Stimulated activated CD8-positive, alpha-beta memory T cell treated with anti-CD3 and anti-CD28 coated beads, Interleukin-15, amount 100 ng/mL, for 1 hour (primary cell): Measurements from ENCODE around the gene NDUFV1.
"Not testable (repeated sequence)": the region's sequence is repeated elsewhere in the genome, so short reads cannot be mapped to it uniquely, and the experiment has no call there.

Experiments used
- DNase-seq: peaks from one replicate; pipeline ENCODE4 v3.0.0-alpha.2; 2020; ENCODE audit warnings: low read depth

Gene NDUFV1

DNA sequence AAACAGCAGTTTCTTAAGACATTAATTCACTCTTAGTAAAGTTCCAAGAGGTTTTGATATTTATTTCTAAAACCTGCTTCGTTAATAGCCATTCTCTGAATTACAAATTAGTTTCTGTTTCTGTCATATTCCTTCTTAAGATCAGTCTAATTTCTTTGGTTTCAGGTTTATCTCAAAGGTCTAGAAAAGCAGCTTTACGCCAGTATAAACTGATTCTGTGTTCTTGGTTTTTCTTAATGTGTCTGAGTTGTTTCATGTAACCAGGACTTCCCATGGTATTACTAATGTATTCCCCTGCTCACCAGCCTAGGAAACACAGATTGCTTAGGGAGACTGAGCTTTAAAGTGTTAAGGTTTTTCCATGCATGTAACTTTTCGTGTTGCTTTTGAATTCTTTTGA lies 50.6 kb downstream of the NDUFV1 start:
- DNase-seq = no peak

- DNase-seq = not testable (repeated sequence)
Measured at GRCh38 chr11:67659651-67660165, 53.0 kb downstream of the NDUFV1 start.

DNA sequence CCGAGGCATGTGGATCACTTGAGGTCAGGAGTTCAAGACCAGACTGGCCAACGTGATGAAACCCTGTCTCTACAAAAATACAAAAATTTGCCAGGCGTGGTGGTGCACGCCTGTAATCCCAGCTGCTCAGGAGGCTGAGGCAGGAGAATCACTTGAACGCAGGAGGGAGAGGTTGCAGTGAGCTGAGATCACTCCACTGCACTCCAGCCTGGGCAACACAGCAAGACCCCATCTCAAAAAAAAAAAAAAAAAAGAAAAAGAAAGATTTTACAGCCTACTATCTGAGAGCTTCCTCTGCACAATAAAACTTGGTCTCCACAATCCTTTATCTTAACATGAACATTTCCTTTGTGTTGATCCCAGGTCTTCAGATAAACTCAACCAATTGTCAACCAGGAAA lies 54.0 kb downstream of the NDUFV1 start:
- DNase-seq = not testable (repeated sequence)
